Astrocyte (in vitro differentiated cells and primary cell): ENCODE results near the gene DGCR2.

Source experiments
- EZH2 ChIP-seq: IDR thresholded peaks from 2 replicates; pipeline ENCODE4 v1.6.1; 2012; ENCODE audit warnings: mild to moderate bottlenecking, low read length, inconsistent platforms; ENCODE audit not compliant: insufficient read depth
- TF ChIP-seq, protein P1 (sequence below): IDR thresholded peaks from 2 replicates; pipeline ENCODE4 v1.5.1; 2011; ENCODE audit warnings: low read depth, mild to moderate bottlenecking, inconsistent platforms, low read length, moderate library complexity; ENCODE audit not compliant: insufficient read depth

GRCh38 chr22:19110064-19110458 is 12.2 kb downstream of the DGCR2 start:
- TF ChIP-seq, protein P1, sequence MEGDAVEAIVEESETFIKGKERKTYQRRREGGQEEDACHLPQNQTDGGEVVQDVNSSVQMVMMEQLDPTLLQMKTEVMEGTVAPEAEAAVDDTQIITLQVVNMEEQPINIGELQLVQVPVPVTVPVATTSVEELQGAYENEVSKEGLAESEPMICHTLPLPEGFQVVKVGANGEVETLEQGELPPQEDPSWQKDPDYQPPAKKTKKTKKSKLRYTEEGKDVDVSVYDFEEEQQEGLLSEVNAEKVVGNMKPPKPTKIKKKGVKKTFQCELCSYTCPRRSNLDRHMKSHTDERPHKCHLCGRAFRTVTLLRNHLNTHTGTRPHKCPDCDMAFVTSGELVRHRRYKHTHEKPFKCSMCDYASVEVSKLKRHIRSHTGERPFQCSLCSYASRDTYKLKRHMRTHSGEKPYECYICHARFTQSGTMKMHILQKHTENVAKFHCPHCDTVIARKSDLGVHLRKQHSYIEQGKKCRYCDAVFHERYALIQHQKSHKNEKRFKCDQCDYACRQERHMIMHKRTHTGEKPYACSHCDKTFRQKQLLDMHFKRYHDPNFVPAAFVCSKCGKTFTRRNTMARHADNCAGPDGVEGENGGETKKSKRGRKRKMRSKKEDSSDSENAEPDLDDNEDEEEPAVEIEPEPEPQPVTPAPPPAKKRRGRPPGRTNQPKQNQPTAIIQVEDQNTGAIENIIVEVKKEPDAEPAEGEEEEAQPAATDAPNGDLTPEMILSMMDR: no peak
- no peak for TF ChIP-seq EZH2
